Measurements from ENCODE around the gene AUTS2.

- TF ChIP-seq POLR2A (IDR thresholded peaks at IDR 0.05; ENCODE audit: low read depth, low read length) (no peak), TAF1 (IDR thresholded peaks at IDR 0.05; ENCODE audit: low read depth, low read length) (no peak), SPI1 (IDR thresholded peaks at IDR 0.05; ENCODE audit: low read depth, low read length) (no peak), POLR2AphosphoS5 (IDR thresholded peaks at IDR 0.05; ENCODE audit: low read depth, low read length) (no peak), POU2F2 (IDR thresholded peaks at IDR 0.05; ENCODE audit: low read depth, low read length) (no peak), PAX5 (IDR thresholded peaks at IDR 0.05; ENCODE audit: insufficient read depth, low read length, severe bottlenecking) (no peak)
Measured at GRCh38 chr7:69895446-69895845, 297.2 kb downstream of the AUTS2 start.

Measured in GM12891 (cell line).